Stimulated activated naive CD8-positive, alpha-beta T cell treated with anti-CD3 and anti-CD28 coated beads, Interleukin-15, amount 100 ng/mL, for 72 hours (primary cell): ENCODE measurements around the gene FARP1.

Source experiments
- ATAC-seq: fragments of 150-1000 bp; cut with Tn5 transposase; 2 replicates; pipeline ENCODE4 v1.10.0; 2021; ENCODE audit warnings: mild to moderate bottlenecking, moderate library complexity
- DNase-seq, 2 donors: peaks; one replicate each; pipeline ENCODE4 v3.0.0; 2021 to 2022
- H3K27ac Mint-ChIP-seq, 2 donors: one replicate each; pipeline ENCODE4 v1.8.0; 2022; ENCODE audit warnings: mild to moderate bottlenecking in 2 of 2, mixed read lengths in 2 of 2, moderate library complexity in 2 of 2
- H3K27me3 Mint-ChIP-seq: one replicate; pipeline ENCODE4 v1.8.0; 2022; ENCODE audit warnings: mixed read lengths
- H3K4me1 Mint-ChIP-seq: one replicate; pipeline ENCODE4 v1.8.0; 2022; ENCODE audit warnings: mild to moderate bottlenecking, mixed read lengths
- H3K4me3 Mint-ChIP-seq, 2 donors: one replicate each; pipeline ENCODE4 v1.8.0; 2022; ENCODE audit warnings: mild to moderate bottlenecking in 2 of 2, mixed read lengths in 2 of 2, moderate library complexity in 1 of 2
- H3K9me3 Mint-ChIP-seq, 2 donors: one replicate each; pipeline ENCODE4 v1.8.0; 2022; ENCODE audit warnings: mixed read lengths in 2 of 2

The FARP1 gene

DNA sequence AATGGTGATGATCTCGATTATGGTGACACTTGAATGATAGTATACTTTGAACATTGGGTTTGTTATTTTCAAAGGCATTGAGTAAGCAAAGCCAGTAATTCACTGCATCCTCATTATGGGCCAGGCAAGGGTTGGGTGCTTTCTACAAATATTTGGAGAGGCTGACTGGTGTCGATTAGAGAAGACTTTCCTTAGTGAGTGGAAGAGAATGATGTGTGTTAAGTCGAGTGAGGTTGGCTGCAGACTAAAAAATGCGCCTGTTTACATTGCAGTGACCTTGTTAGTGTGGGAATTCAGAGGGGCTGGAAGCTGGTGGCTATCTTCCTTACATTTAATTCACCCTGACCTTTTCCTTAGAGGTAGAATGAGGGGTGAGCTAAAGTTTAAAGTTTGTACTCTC is 56.6 kb downstream of the FARP1 start:
- Mint-ChIP-seq H3K4me1 (no peaks in the 10 kb centered on the region), H3K9me3 (no peaks in the 10 kb centered on the region), H3K4me3 (no peak overlapping the region), H3K27ac (no peak overlapping the region), H3K27me3 (peaks cover 7% of the 10 kb centered on the region)
- no peak for DNase-seq
- ATAC-seq = no peak

DNA sequence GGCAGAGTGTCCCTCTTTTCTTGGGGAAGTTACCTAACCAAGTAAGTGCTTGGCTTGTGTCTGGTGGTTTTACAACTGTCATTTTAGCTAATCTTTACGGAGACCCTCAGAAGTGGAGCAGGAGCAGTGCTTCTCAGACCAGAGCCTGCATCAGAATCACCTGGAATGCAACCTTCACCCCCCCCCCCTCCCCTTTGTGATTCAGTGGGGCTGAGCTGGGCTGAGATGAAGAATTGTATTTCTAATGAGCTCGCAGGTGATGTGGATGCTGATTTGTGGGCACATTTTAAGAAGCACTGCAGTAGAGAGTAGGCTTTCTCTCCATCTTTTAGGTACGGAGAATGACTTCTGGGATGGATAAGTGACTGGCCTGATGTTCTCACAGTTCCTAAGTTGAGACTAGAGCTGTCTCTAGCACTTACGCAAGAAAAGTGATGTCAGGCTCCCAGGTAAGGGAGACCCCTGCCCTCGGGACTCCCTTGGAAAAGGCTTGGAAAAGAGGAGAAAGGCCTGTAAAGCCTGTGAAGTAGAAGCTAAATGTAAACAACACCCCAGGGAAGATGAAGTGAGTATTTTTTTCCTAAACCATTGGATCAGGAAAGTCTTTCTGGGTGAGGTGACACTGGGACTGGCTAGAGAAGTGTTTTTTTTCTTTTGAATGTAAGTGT is 57.5 kb downstream of the FARP1 start:
- H3K4me1 Mint-ChIP-seq = no peaks in the 10 kb centered on the region
- H3K27me3 Mint-ChIP-seq = peaks cover 7% of the 10 kb centered on the region
- no peak overlapping the region for H3K27ac Mint-ChIP-seq
- ATAC-seq (no peak), DNase-seq (no peak)
- no peak overlapping the region for H3K4me3 Mint-ChIP-seq
- H3K9me3 Mint-ChIP-seq = peaks cover under 1 to 2% of the 10 kb centered on the region in 2 donors

DNA sequence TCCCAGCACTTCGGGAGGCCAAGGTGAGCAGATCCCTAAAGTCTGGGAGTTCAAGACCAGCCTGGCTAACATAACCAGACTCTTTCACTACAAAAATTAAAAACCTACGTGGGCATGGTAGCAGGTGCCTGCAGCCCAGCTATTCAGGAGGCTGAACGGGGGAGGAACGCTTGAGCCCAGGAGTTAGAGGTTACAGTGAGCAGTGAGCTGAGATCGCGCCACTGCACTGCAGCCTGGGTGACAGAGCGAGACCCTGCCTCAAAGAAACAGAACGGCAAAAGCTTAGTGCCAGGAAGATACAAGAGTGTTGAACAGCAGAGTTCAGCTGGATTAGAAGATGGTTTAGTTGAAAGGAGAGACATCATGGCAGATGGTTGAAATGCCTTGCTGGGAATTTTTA is 58.3 kb downstream of the FARP1 start:
- peaks cover 7% of the 10 kb centered on the region for H3K27me3 Mint-ChIP-seq
- peaks cover 9 to 11% of the 10 kb centered on the region in 2 donors for H3K9me3 Mint-ChIP-seq
- H3K4me1 Mint-ChIP-seq = no peaks in the 10 kb centered on the region
- no peak overlapping the region for H3K27ac Mint-ChIP-seq
- H3K4me3 Mint-ChIP-seq = no peak overlapping the region
- DNase-seq (no peak), ATAC-seq (no peak)

DNA sequence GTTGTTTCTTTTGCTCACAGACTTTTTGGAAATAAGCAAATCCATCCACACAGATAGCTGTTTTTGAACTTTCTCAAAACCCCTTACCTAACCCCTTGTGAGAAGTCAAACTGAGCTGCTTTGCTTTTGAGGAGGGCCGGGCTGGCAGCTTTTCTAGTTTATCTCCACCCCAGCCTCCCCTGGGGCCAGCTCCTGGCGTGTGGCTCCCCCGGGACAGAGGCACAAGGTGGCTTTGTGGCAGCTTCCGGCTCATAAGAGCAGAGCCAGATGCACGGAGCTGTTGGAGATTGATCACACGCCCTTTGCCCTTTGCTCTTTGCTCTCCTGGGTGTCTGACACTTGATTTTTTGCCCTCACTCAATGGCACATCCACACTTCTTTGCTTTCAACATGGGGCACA is 59.1 kb downstream of the FARP1 start:
- no peak overlapping the region for H3K4me3 Mint-ChIP-seq
- no peak for DNase-seq
- no peaks in the 10 kb centered on the region for H3K4me1 Mint-ChIP-seq
- no peak overlapping the region for H3K27ac Mint-ChIP-seq
- ATAC-seq = no peak
- H3K9me3 Mint-ChIP-seq = peaks cover 15 to 16% of the 10 kb centered on the region in 2 donors
- H3K27me3 Mint-ChIP-seq = peaks cover 7% of the 10 kb centered on the region

DNA sequence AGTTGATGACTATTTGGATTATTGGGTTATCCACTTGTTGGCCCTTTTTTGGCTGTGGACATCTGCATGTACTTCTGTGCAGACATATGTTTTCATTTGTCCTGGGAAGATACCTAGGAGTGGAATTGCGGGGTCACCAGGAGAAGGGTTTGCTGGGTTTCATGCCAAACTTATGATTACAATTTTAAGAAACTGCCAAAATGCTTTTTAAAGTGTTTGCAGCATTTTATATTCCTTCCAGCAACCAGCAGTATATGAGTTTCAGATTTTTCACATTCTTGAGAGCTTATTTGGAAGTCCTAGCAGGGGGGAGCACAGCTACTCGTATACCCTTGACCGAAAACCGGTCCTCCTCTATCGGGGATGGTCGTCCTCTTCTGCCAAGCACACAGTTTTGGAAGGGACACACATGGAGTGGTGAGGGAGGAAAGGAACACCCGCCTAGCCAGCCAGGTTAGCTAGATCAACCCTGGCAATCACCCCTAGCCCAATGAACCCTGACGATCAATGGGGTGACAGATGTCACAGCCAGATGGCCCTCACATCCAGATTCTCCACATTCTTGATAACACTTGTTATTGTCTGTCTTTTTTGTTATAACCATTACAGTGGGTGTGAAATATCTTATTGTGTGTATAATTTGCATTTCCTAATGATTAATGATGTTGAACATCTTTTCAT is 60.9 kb downstream of the FARP1 start:
- Mint-ChIP-seq H3K9me3 (peaks cover 19 to 21% of the 10 kb centered on the region in 2 donors), H3K4me1 (no peaks in the 10 kb centered on the region)

DNA sequence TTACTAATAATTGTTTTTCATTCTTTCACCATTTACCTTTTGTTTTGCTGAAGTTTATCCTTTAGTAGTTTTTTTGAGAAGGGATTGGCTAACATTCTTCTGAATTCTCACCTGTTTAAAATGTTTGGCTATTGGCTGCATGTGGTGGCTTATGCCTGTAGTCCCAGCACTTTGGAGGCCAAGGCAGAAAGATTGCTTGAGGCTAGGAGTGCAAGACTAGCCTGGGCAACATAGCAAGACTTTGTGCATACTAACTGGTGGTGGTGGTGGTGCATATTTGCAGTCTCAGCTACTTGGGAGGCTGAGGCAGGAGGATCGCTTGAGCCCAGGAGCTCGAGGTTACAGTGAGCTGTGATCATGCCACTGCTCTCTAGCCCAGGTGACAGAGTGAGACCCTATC is 61.7 kb downstream of the FARP1 start:
- no peak for ATAC-seq
- no peaks in the 10 kb centered on the region for H3K4me1 Mint-ChIP-seq
- no peak overlapping the region for H3K27ac Mint-ChIP-seq
- no peak overlapping the region for H3K4me3 Mint-ChIP-seq
- peaks cover 19 to 22% of the 10 kb centered on the region in 2 donors for H3K9me3 Mint-ChIP-seq
- DNase-seq = no peak
- H3K27me3 Mint-ChIP-seq = peaks cover 14% of the 10 kb centered on the region

More for the DNA sequence above, 60.9 kb downstream of the FARP1 start:
- no peak overlapping the region for H3K4me3 Mint-ChIP-seq
- ATAC-seq = no peak
- no peak for DNase-seq
- peaks cover 12% of the 10 kb centered on the region for H3K27me3 Mint-ChIP-seq
- no peak overlapping the region for H3K27ac Mint-ChIP-seq

DNA sequence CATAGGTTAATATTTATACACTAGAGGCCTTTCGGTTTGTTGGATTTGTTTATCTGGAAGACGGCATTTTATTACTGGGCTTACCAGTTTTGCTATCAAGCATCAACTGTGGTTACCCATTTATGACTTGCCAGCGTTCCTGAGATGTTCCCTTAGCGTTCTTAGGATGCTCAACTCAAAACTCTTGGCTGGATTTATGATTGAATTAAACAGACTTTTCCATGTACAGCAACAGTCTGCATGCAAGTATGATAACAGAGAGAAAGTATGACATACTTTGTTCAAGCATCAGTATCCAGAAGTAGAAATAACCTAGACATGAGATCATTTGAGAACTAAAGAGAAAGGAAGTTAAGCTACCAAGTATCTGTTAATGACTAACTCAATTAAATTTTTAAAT is 64.1 kb downstream of the FARP1 start:
- Mint-ChIP-seq H3K4me3 (no peak overlapping the region), H3K27ac (no peak overlapping the region), H3K9me3 (peaks cover 19 to 22% of the 10 kb centered on the region in 2 donors), H3K4me1 (no peaks in the 10 kb centered on the region), H3K27me3 (peaks cover 7% of the 10 kb centered on the region)
- DNase-seq (no peak), ATAC-seq (no peak)

DNA sequence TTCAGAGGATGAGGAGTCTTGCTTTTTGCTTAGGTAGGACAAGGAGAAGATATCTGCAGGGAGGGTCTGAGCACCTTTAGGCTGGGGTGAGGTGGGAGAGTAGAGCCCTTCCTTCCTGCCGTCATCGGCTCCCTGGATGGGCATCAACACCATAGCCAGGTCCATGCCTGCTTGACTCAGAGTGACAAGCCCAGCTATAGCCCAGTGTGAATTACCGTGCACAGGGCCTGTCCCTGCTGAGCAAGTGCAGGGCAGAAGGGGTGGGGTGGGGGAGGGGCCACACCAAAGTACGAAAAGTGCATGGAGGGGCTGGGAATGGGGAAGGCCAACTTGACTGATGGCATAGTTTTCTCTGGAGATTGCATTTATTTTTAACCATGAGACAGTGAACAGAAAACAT is 64.5 kb downstream of the FARP1 start:
- H3K9me3 Mint-ChIP-seq = peaks cover 19 to 22% of the 10 kb centered on the region in 2 donors
- no peak overlapping the region for H3K4me3 Mint-ChIP-seq
- no peak for DNase-seq
- no peaks in the 10 kb centered on the region for H3K4me1 Mint-ChIP-seq
- H3K27ac Mint-ChIP-seq = no peak overlapping the region
- ATAC-seq = no peak
- peaks cover 7% of the 10 kb centered on the region for H3K27me3 Mint-ChIP-seq

DNA sequence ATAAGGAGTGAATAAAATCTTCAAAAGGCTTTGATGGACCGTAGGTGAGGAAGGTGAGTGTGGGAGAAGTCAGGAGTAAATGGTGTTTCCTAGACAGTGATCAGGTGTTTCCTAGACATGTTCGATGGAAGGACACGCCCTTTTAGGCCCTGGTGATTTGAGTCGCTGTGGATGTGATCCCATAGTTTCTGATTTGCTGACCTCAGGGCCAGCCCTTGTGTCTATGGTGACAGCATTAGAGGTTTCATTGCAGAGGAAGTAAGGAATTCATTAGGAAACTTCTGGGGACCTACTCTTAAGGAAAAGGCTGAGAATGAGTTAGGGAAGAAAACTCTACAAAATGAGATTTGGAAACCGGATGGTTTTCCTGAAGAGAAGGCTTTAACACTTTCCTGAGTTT is 65.7 kb downstream of the FARP1 start:
- no peaks in the 10 kb centered on the region for H3K4me1 Mint-ChIP-seq
- H3K4me3 Mint-ChIP-seq = no peak overlapping the region
- peaks cover 7% of the 10 kb centered on the region for H3K27me3 Mint-ChIP-seq
- no peak for DNase-seq
- H3K9me3 Mint-ChIP-seq = peaks cover 19 to 22% of the 10 kb centered on the region in 2 donors
- no peak overlapping the region for H3K27ac Mint-ChIP-seq
- no peak for ATAC-seq

DNA sequence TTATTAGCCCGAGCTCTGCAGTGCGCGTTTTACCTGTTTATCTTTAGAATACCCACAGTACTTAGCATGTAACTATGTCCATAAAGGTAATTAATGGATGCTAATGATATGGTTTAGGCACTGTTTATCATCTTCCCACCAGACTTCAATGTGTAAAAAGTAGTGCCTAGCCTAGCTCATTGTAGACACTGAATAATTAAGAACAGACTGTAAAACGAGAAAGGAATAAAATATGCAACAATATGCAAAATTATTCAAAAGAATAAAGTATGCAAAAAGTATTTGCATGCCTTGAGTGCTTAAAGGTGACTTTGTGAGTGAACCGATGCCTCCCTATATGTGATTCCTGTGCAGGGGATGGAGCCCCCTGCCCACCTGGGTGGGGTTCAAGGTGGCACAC is 69.9 kb downstream of the FARP1 start:
- DNase-seq (no peak), ATAC-seq (no peak)
- H3K4me3 Mint-ChIP-seq = no peak overlapping the region
- H3K27ac Mint-ChIP-seq = peak overlapping the region in 1 of 2 donors; percentile 64
- H3K9me3 Mint-ChIP-seq = peaks cover 5 to 6% of the 10 kb centered on the region in 2 donors
- peaks cover 14% of the 10 kb centered on the region for H3K27me3 Mint-ChIP-seq
- no peaks in the 10 kb centered on the region for H3K4me1 Mint-ChIP-seq

DNA sequence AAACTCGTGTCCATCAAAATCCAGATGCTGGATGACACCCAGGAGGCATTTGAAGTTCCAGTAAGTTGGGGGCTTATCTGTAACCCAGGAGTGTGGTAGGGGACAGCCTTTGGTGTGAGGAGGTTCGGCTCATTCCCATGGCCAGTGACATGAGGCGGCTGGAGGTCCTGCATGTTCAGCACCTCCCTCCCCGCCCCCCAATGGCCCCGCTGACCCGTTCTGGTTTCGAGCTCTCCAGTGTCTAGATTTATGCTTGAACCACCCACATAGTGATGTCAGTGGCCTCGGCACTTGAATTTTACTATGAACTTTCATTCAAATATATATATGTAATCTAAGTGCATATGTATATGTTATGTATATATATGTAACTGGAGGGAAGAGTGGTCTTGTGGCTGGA is 70.5 kb downstream of the FARP1 start:
- ATAC-seq = no peak
- peaks cover 14% of the 10 kb centered on the region for H3K27me3 Mint-ChIP-seq
- no peak overlapping the region for H3K27ac Mint-ChIP-seq
- DNase-seq = no peak
- H3K4me1 Mint-ChIP-seq = no peaks in the 10 kb centered on the region
- peaks cover 4 to 6% of the 10 kb centered on the region in 2 donors for H3K9me3 Mint-ChIP-seq
- H3K4me3 Mint-ChIP-seq = no peak overlapping the region

DNA sequence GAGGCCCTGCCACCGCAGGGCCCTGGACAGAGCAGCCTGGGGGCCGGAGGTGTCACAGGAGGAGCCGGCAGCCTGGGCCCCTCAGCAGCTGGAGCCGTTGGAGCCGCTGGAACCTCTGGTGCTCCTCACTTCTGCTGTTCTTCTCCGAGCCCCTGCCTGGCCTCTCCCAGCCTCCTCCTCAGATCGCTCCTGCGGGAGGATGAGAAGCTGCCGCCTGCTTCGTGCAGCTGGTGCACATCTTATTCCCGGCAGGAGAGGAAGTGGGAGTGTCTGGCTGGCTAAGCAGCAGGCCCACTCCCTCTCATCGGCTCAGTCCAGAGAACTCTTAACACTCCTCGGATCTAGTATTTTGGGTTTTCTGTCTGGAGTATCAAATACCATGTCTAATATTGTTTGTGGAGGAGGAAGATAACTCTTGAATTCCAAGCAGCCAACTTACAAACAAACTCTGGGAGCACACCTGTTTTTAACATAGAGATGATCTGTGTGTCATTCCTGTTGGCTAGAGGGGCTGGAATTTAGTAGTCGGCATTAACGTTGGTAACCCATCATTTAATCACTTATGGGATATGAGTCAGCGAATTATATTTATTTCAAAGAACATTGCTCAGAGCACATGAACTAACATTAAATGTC is 71.2 kb downstream of the FARP1 start:
- peak overlapping the region in 1 of 2 donors; percentile 15 for H3K27ac Mint-ChIP-seq
- H3K4me1 Mint-ChIP-seq = no peaks in the 10 kb centered on the region
- DNase-seq (no peak), ATAC-seq (no peak)
- H3K27me3 Mint-ChIP-seq = peaks cover 8% of the 10 kb centered on the region
- no peaks in the 10 kb centered on the region for H3K9me3 Mint-ChIP-seq
- H3K4me3 Mint-ChIP-seq = no peak overlapping the region

DNA sequence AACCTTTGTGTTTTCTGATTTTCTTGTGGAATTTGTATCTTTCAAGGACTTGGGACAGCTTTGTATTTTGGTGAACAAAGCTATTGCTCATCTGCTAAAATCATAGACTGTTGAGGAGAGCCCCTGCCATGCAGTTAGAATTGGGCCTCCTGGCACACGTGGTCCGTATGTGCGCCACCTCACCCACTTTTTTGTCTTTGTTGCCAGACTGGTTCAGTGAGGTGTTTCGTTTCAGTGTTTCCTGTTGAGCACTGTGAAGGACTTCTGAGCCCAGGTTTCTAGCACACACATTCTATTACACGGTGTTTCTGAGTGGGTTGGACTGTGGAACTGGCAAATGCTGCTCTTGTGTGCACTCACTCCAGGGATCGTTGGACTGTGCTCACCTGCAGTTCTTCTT is 71.8 kb downstream of the FARP1 start:
- Mint-ChIP-seq H3K4me1 (no peaks in the 10 kb centered on the region), H3K4me3 (no peak overlapping the region), H3K27me3 (peaks cover 8% of the 10 kb centered on the region), H3K9me3 (no peaks in the 10 kb centered on the region), H3K27ac (no peak overlapping the region)
- ATAC-seq (no peak), DNase-seq (no peak)

DNA sequence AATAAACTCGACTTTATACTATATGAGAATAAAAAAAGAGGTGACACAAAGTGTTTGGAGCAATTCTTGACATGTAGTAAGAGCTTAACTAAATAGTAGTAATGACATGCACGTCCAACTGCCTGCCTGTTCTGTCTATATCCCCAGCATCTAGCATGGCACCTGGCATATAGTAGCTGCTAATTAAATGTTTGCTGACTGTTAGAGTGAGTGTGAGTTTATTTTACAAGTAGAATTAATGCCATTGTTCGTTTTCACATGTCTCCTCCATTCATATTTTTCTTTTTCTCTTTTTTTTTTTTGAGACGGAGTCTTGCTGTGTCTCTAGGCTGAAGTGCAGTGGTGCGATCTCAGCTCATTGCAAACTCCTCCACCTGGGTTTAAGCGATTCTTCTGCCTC is 72.6 kb downstream of the FARP1 start:
- H3K27ac Mint-ChIP-seq = no peak overlapping the region
- H3K9me3 Mint-ChIP-seq = no peaks in the 10 kb centered on the region
- ATAC-seq (no peak), DNase-seq (no peak)
- H3K4me1 Mint-ChIP-seq = no peaks in the 10 kb centered on the region
- no peak overlapping the region for H3K4me3 Mint-ChIP-seq
- peaks cover 8% of the 10 kb centered on the region for H3K27me3 Mint-ChIP-seq

DNA sequence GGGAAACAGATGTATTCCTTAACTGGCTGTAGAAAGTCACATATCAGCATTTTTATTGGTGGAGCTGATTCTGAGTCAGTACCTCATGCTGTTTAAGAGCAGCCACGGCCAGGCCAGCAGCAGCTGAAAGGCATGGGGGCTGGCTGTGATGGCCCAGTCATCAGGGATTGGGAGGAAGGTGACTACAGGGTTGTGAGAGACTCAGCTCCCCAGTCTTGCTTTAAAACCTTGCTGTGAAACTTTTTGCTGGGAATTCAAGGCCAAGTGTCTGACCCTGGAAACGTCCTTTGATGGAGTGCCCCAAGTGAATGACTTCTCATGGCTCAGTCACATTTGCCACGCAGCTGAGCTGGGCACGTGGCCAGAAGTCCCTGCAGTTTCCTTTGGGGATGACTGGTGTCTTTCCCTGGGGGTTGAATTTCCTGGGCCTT is 73.3 kb downstream of the FARP1 start:
- H3K4me3 Mint-ChIP-seq = no peak overlapping the region
- H3K27me3 Mint-ChIP-seq = peaks cover 8% of the 10 kb centered on the region
- H3K27ac Mint-ChIP-seq = no peak overlapping the region
- ATAC-seq = no peak
- no peaks in the 10 kb centered on the region for H3K4me1 Mint-ChIP-seq
- no peaks in the 10 kb centered on the region for H3K9me3 Mint-ChIP-seq
- no peak for DNase-seq

DNA sequence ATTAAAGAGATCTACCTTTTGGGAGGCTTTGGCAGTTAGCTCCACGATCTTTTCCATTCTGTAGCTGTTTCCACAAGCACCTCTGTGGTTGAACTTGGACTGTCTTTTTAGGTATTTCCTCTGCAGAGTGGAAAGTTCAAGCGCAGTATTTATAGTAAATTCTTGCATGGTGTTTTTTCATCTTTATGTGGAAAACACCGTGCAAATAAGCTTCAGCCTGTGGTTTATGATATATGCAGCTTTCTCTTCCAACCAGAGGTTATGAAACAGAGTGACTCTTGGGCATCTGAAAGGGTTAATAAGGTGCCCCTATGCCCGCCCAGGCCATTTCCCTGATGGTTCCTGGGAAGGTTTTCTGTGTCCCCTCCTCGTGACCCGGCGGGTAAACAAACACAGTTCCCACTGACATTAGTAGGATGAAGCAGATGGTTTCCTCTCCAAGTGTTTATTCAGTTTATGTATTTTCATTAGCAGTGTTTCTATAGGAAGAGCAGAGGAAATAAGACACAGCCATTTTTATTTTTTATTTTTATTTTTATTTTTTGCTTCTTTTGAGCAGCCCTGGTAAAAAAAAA is 73.9 kb downstream of the FARP1 start:
- H3K4me3 Mint-ChIP-seq = no peak overlapping the region
- H3K27ac Mint-ChIP-seq = no peak overlapping the region
- ATAC-seq = no peak

More for the DNA sequence above, 73.9 kb downstream of the FARP1 start:
- no peaks in the 10 kb centered on the region for H3K9me3 Mint-ChIP-seq
- peaks cover 8% of the 10 kb centered on the region for H3K27me3 Mint-ChIP-seq
- no peaks in the 10 kb centered on the region for H3K4me1 Mint-ChIP-seq
- no peak for DNase-seq
